ENCODE data around the gene WIPF2.
A peak's percentile ranks its signal among the peaks of the same experiment; 100 is the strongest.

The WIPF2 gene

GRCh38 chr17:40315678-40316570 is 96.8 kb downstream of the WIPF2 start:
- no peak for DNase-seq

- peak; percentile 63 for DNase-seq
Measured at GRCh38 chr17:40316571-40317344, 97.7 kb downstream of the WIPF2 start.

- DNase-seq = no peak
Measured at GRCh38 chr17:40317345-40317873, 98.3 kb downstream of the WIPF2 start.

- DNase-seq = peak; percentile 93
Measured at GRCh38 chr17:40317880-40318829, 99.1 kb downstream of the WIPF2 start.

- no peak for DNase-seq
Measured at GRCh38 chr17:40318830-40319391, 99.8 kb downstream of the WIPF2 start.

- no peak for DNase-seq
Measured at GRCh38 chr17:40319651-40320540, 100.8 kb downstream of the WIPF2 start.

- peak; percentile 68 for DNase-seq
Measured at GRCh38 chr17:40320756-40321523, 101.8 kb downstream of the WIPF2 start.

GRCh38 chr17:40321524-40321929 is 102.4 kb downstream of the WIPF2 start:
- DNase-seq = no peak

GRCh38 chr17:40321961-40322357 is 102.9 kb downstream of the WIPF2 start:
- no peak for DNase-seq

- peak; percentile 74 for DNase-seq
Measured at GRCh38 chr17:40322358-40323315, 103.5 kb downstream of the WIPF2 start.

- peak; percentile 68 for DNase-seq
Measured at GRCh38 chr17:40323391-40324381, 104.6 kb downstream of the WIPF2 start.

GRCh38 chr17:40325156-40326013 is 106.3 kb downstream of the WIPF2 start:
- DNase-seq = peak; percentile 1

- peak; percentile 10 for DNase-seq
Measured at GRCh38 chr17:40326014-40326831, 107.1 kb downstream of the WIPF2 start.

- DNase-seq = no peak
Measured at GRCh38 chr17:40326832-40327199, 107.7 kb downstream of the WIPF2 start.

GRCh38 chr17:40327244-40327729 is 108.2 kb downstream of the WIPF2 start:
- DNase-seq = no peak

Measured in NCI-H226 (cell line).